Vagina (tissue), 2 donors: ENCODE data around the gene CCSER2. TPM values are rescaled to one million over a fixed set of nuclear protein-coding genes. Genes with fewer than 3 reads are reported as not detected.
A peak's percentile ranks its signal among the peaks of the same experiment; 100 is the strongest.
"Not testable (repeated sequence)": the region's sequence is repeated elsewhere in the genome, so short reads cannot be mapped to it uniquely, and the experiment has no call there.

Experiments used
- DNase-seq, 2 donors: peaks; one replicate each; pipeline ENCODE4 v3.0.0-alpha.2; 2017; ENCODE audit errors: extremely low spot score in 2 of 2
- H3K27ac ChIP-seq: fragments of 200-600 bp; sonication (generic); one replicate; pipeline ENCODE4 v1.5.1; 2019
- H3K27me3 ChIP-seq: fragments of 200-600 bp; sonication (generic); one replicate; pipeline ENCODE4 v1.5.1; 2019
- H3K36me3 ChIP-seq, 2 donors: fragments of 200-600 bp; sonication (generic); one replicate each; pipeline ENCODE4 v1.5.1; 2017 to 2019
- H3K4me1 ChIP-seq: fragments of 200-600 bp; sonication (generic); one replicate; pipeline ENCODE4 v1.5.1; 2019
- H3K4me3 ChIP-seq, 2 donors: fragments of 200-600 bp; sonication (generic); 1 replicate in 1 of 2; 2 replicates in 1 of 2; pipeline ENCODE4 v1.5.1; 2016 to 2019
- H3K9me3 ChIP-seq: fragments of 200-600 bp; sonication (generic); one replicate; pipeline ENCODE4 v1.5.1; 2019
- CTCF ChIP-seq, 3 experiments: fragments of 450-650 bp in 2 of 3; fragments of 200-600 bp in 1 of 3; sonication (generic) in 1 of 3; IDR thresholded peaks; one replicate each; pipeline ENCODE4 v1.5.1; 2017 to 2019; ENCODE audit warnings: antibody characterized with exemption in 3 of 3, mild to moderate bottlenecking in 2 of 3, moderate library complexity in 2 of 3
- POLR2A ChIP-seq, 2 donors: fragments of 450-650 bp; IDR thresholded peaks; one replicate each; pipeline ENCODE4 v1.6.1; 2017; ENCODE audit warnings: antibody characterized with exemption in 2 of 2, mild to moderate bottlenecking in 2 of 2, moderate library complexity in 2 of 2
- POLR2AphosphoS5 ChIP-seq, 2 donors: sonication (generic); formaldehyde crosslinking; IDR thresholded peaks; one replicate each; pipeline ENCODE4 v1.9.0; 2017; ENCODE audit warnings: antibody characterized with exemption in 2 of 2, mild to moderate bottlenecking in 2 of 2, low read depth in 1 of 2; ENCODE audit not compliant: insufficient read depth in 1 of 2
- intact Hi-C: fragments of 100-400 bp; cut with DNase I; formaldehyde crosslinking; loops from one replicate; pipeline ENCODE4 v1.15.1; 2023
- total RNA-seq: library from RNA; depleted of rRNA; stranded (reverse); fragments of >200 nt; gene quantifications from one replicate; pipeline ENCODE4 v1.2.3, GENCODE V29; 2016

Gene CCSER2
- total RNA-seq, 1 donor from 2014 or later, result 62.1 TPM

GRCh38 chr10:84405662-84406061 is 77.3 kb downstream of the CCSER2 start:
- Histone ChIP-seq H3K36me3 (no peaks in the 10 kb centered on the region), H3K27ac (no peak overlapping the region), H3K9me3 (no peaks in the 10 kb centered on the region), H3K4me3 (no peak overlapping the region), H3K4me1 (peaks cover 15% of the 10 kb centered on the region), H3K27me3 (no peaks in the 10 kb centered on the region)
- DNase-seq, result no peak
- intact Hi-C loops, result no loop called here
- TF ChIP-seq POLR2A (IDR thresholded peaks at IDR 0.05), result no peak
- TF ChIP-seq POLR2AphosphoS5 (IDR thresholded peaks at IDR 0.05; ENCODE audit: insufficient read depth in 1 of 2, low read depth in 1 of 2), result no peak
- no peak for TF ChIP-seq CTCF (IDR thresholded peaks at IDR 0.05)

GRCh38 chr10:84406561-84406960 is 78.2 kb downstream of the CCSER2 start:
- no peaks in the 10 kb centered on the region for H3K9me3 ChIP-seq
- H3K36me3 ChIP-seq, result no peaks in the 10 kb centered on the region
- peaks cover 15% of the 10 kb centered on the region for H3K4me1 ChIP-seq
- no peak for DNase-seq
- TF ChIP-seq POLR2AphosphoS5 (IDR thresholded peaks at IDR 0.05; ENCODE audit: insufficient read depth in 1 of 2, low read depth in 1 of 2) (no peak), CTCF (IDR thresholded peaks at IDR 0.05) (no peak), POLR2A (IDR thresholded peaks at IDR 0.05) (no peak)
- H3K27ac ChIP-seq, result no peak overlapping the region
- H3K4me3 ChIP-seq, result no peak overlapping the region
- intact Hi-C loops, result no loop called here
- no peaks in the 10 kb centered on the region for H3K27me3 ChIP-seq

DNA sequence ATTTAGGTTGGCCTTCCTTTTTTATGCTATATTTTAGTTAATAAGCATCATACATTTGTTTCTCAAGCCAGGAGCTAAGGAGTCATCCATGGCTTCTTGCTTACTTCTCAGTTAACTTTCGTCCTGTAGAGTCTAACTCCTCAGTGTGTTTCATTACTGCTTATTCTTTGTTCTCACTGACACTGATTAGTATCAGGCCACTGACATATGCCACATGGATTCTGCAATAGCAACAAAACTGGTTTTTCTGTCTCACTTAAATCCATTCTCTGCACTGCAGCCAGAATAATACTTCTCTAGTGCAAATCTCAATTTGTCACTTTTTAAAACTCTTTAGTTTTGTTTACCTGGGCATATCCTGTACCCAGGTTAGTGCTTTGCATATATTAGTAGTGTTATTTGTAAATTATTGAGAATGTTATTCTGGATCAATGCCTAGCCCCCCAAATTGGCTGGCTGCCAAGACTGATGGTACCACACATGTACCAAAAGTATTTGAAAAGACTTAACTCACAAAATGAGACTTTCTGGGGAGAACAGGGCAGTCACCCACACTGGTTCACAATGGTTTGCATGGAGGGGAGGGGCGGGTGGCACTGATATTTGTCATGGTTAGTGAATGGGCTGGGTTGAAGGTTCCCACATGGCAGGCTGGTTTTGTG is 79.1 kb downstream of the CCSER2 start:
- TF ChIP-seq CTCF (IDR thresholded peaks at IDR 0.05) (no peak), POLR2AphosphoS5 (IDR thresholded peaks at IDR 0.05; ENCODE audit: insufficient read depth in 1 of 2, low read depth in 1 of 2) (peak in 1 of 2 donors; percentile 63)
- no peaks in the 10 kb centered on the region for H3K27me3 ChIP-seq
- H3K27ac ChIP-seq, result no peak overlapping the region
- no peaks in the 10 kb centered on the region for H3K36me3 ChIP-seq
- DNase-seq, result no peak
- H3K4me1 ChIP-seq, result peaks cover 15% of the 10 kb centered on the region
- H3K9me3 ChIP-seq, result peaks cover 1% of the 10 kb centered on the region
- intact Hi-C loops, result no loop called here
- no peak overlapping the region for H3K4me3 ChIP-seq

DNA sequence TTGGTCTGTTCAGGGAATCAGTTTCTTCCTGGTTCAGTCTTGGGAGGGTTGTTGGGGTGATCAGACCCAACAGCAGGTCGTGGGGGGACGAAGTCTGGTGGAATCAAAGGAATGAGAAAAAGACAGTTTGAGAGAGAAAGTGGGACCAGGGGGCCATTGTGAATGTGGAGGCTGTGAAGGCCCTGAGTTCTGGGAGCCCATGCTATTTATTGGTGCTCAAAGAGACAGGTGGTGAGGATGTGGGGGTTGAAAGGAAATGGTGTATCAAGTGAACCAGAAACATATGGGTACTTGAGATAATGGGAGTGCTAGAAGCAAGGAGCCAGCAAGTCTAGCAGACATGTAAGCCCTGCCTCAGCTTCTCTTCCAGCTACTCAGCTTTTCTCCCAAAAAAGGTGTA is 84.1 kb downstream of the CCSER2 start:
- Histone ChIP-seq H3K4me3 (no peak overlapping the region), H3K9me3 (peaks cover 11% of the 10 kb centered on the region), H3K36me3 (no peaks in the 10 kb centered on the region), H3K27ac (no peak overlapping the region), H3K4me1 (peaks cover 4% of the 10 kb centered on the region), H3K27me3 (no peaks in the 10 kb centered on the region)
- no peak for TF ChIP-seq CTCF (IDR thresholded peaks at IDR 0.05)
- TF ChIP-seq POLR2AphosphoS5 (IDR thresholded peaks at IDR 0.05; ENCODE audit: insufficient read depth in 1 of 2, low read depth in 1 of 2), result no peak
- TF ChIP-seq POLR2A (IDR thresholded peaks at IDR 0.05), result no peak
- no peak for DNase-seq
- intact Hi-C loops, result no loop called here

DNA sequence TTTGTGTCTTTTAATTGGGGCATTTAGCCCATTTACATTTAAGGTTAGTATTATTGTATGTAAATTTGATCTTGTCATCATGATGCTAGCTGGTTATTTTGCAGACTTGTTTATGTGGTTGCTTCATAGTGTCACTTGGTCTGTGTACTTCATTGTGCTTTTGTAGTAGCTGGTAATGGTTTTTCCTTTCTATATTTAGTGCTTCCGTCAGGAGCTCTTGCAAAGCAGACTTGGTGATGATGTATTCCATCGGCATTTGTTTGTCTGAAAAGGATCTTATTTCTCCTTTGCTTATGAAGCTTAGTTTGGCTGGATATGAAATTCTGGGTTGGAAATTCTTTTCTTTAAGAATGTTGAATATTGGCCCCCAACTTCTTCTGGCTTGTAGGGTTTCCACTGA is 85.7 kb downstream of the CCSER2 start:
- H3K27ac ChIP-seq, H3K4me1 ChIP-seq, H3K36me3 ChIP-seq, H3K27me3 ChIP-seq, H3K4me3 ChIP-seq, DNase-seq, intact Hi-C loops: not testable (repeated sequence)
- peaks cover 11% of the 10 kb centered on the region for H3K9me3 ChIP-seq
